NCI-H526 treated with DMSO at 0.1 percent for 48 hours (cell line): ENCODE measurements around the gene KLK12.

Experiments used
- DNase-seq: peaks from one replicate; lab custom pipeline; 2025; lab: John Stamatoyannopoulos, UW

Gene KLK12

GRCh38 chr19:51047031-51047335 lies 12.2 kb upstream of the KLK12 start:
- DNase-seq = no peak

GRCh38 chr19:51044327-51044726 lies 9.5 kb upstream of the KLK12 start:
- no peak for DNase-seq

- no peak for DNase-seq
Observed at GRCh38 chr19:51043497-51043896, 8.7 kb upstream of the KLK12 start.

GRCh38 chr19:51040151-51040550 lies 5.3 kb upstream of the KLK12 start:
- DNase-seq = no peak

- DNase-seq = no peak
Observed at GRCh38 chr19:51036519-51036918, 1.7 kb upstream of the KLK12 start.

GRCh38 chr19:51031880-51032225 lies 2.9 kb downstream of the KLK12 start:
- DNase-seq = no peak

GRCh38 chr19:51031220-51031879 lies 3.5 kb downstream of the KLK12 start:
- no peak for DNase-seq

GRCh38 chr19:51030631-51031030 lies 4.2 kb downstream of the KLK12 start:
- DNase-seq = no peak

- DNase-seq = no peak
Observed at GRCh38 chr19:51029718-51030117, 5.1 kb downstream of the KLK12 start.

GRCh38 chr19:51027873-51028272 lies 6.9 kb downstream of the KLK12 start:
- DNase-seq = no peak

GRCh38 chr19:51027126-51027806 lies 7.5 kb downstream of the KLK12 start:
- DNase-seq = no peak

- no peak for DNase-seq
Observed at GRCh38 chr19:51026554-51026831, 8.3 kb downstream of the KLK12 start, which contains the start of gene KLK11. Gene KLK11 (minus strand): TSS chr19:51026616. CDS start chr19:51025631, 985 bp downstream.

GRCh38 chr19:51025809-51026553 lies 8.8 kb downstream of the KLK12 start:
- DNase-seq = no peak

GRCh38 chr19:51025401-51025800 lies 9.4 kb downstream of the KLK12 start:
- no peak for DNase-seq

GRCh38 chr19:51024924-51025323 lies 9.9 kb downstream of the KLK12 start:
- DNase-seq = no peak

- no peak for DNase-seq
Observed at GRCh38 chr19:51023946-51024345, 10.9 kb downstream of the KLK12 start.

- no peak for DNase-seq
Observed at GRCh38 chr19:51022526-51022925, 12.3 kb downstream of the KLK12 start.

- peak; percentile 81 for DNase-seq
Observed at GRCh38 chr19:51020988-51021651, 13.7 kb downstream of the KLK12 start.

- no peak for DNase-seq
Observed at GRCh38 chr19:51019544-51019925, 15.3 kb downstream of the KLK12 start, which contains the start of gene KLK10. Gene KLK10 (minus strand): TSS chr19:51019709. CDS start chr19:51019130, 579 bp downstream.

GRCh38 chr19:51018745-51019543 lies 15.9 kb downstream of the KLK12 start:
- DNase-seq = no peak

GRCh38 chr19:51016798-51017683 lies 17.8 kb downstream of the KLK12 start:
- DNase-seq = peak; percentile 57
